T-helper 1 cell treated with Interleukin-12 subunit alpha and Interleukin-12 subunit beta and Interleukin-4 antibody, amounts not matched to agents 30 μg/mL and 1 μg/mL, for 36 hours (primary cell): ENCODE results near the gene FIZ1.

Experiments used
- H3K27ac Mint-ChIP-seq: one replicate; pipeline ENCODE4 v1.8.0; 2021; ENCODE audit warnings: mild to moderate bottlenecking, mixed read lengths
- H3K27me3 Mint-ChIP-seq: one replicate; pipeline ENCODE4 v1.8.0; 2021; ENCODE audit warnings: low read depth, mixed read lengths
- H3K36me3 Mint-ChIP-seq: one replicate; pipeline ENCODE4 v1.8.0; 2021; ENCODE audit warnings: low read depth, mixed read lengths
- H3K4me1 Mint-ChIP-seq: one replicate; pipeline ENCODE4 v1.8.0; 2021; ENCODE audit warnings: low read depth, mixed read lengths
- H3K4me3 Mint-ChIP-seq: one replicate; pipeline ENCODE4 v1.8.0; 2021; ENCODE audit warnings: mild to moderate bottlenecking, moderate library complexity, mixed read lengths
- H3K9me3 Mint-ChIP-seq: one replicate; pipeline ENCODE4 v1.8.0; 2021; ENCODE audit warnings: mixed read lengths

The FIZ1 gene

DNA sequence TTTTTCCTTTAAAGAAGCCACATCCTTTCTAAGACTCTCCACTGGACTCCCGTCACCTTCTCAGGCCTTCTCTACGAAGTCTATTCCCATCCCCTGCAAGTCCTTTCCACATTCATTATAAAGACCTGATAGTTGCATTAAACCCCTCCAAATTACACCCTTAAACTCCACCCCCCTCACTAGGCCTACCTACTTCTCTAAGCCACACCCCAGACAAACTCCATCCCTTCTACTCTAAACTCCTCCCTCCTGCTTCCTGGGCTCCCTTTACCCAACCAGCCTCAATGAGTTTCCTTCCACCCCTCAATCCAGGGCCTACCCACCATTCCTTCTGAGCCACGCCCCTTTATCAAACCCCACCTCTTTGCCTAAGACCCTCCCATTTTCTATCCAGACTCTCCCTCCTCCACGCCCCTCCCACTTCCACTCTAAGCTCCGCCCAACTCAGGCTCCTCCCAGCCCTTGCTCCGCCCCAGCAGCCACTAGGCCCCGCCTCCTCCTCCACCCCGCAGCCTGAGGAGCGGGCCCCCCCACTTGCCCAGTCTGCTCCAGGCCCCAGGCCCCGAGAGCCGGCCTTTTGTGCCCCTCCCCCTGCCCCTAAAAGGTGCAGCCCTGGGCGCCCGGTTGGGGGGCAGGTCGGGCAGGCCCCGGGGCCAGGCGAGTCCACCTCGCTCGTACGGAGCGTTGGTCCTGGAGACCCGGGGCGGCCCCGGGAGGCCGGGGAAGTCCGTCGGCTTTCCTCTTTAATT lies 424 bp downstream of the FIZ1 start:
- H3K27me3 Mint-ChIP-seq, result no peaks in the 10 kb centered on the region
- H3K4me3 Mint-ChIP-seq, result peak overlapping the region; percentile 92
- peak overlapping the region; percentile 97 for H3K27ac Mint-ChIP-seq
- H3K4me1 Mint-ChIP-seq, result peaks cover 15% of the 10 kb centered on the region
- H3K9me3 Mint-ChIP-seq, result no peaks in the 10 kb centered on the region
- H3K36me3 Mint-ChIP-seq, result peaks cover 26% of the 10 kb centered on the region

DNA sequence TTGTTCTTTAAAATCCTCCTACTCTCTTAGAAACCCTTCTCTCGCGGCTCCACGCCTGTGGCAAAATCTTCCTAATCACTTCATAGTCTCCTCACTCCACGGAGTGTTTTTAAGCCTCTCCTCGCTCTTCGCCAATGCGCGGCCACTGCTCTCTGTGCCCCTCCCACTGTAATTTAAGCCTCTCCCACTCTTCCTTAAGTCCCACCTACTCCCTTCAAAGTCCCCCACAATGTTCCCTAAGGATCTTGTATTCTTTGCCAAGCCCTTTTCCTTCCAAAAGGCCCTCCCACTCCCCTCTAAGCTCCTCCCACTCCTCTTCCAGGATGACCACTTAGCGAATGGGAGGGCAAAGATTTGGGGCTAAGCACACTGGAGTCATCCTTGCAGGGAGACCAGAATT lies 1.3 kb downstream of the FIZ1 start:
- no peaks in the 10 kb centered on the region for H3K9me3 Mint-ChIP-seq
- peaks cover 13% of the 10 kb centered on the region for H3K4me1 Mint-ChIP-seq
- H3K27ac Mint-ChIP-seq, result no peak overlapping the region
- peaks cover 29% of the 10 kb centered on the region for H3K36me3 Mint-ChIP-seq
- no peak overlapping the region for H3K4me3 Mint-ChIP-seq
- no peaks in the 10 kb centered on the region for H3K27me3 Mint-ChIP-seq

DNA sequence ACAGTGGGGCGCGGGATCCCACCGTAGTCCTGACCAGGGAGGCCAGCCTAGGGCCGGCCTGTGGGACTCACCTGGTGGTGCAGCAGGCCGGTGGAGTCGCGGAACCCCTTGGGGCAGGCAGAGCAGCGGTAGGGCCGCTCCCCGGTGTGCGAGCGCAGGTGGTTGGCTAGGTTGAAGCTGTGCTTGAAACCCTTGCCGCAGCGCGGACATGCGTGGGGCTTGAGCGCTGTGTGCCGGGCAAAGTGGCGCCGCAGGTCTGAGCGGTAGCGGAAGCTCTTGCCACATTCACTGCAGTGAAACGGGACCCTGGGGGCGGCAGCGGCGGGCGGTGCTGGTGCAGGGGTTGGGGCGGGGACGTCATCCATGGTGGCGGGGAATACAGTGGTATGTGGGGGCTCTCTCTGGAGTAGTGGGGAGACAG lies 1.8 kb downstream of the FIZ1 start:
- H3K4me1 Mint-ChIP-seq, result peaks cover 13% of the 10 kb centered on the region
- H3K27me3 Mint-ChIP-seq, result no peaks in the 10 kb centered on the region
- H3K9me3 Mint-ChIP-seq, result no peaks in the 10 kb centered on the region
- no peak overlapping the region for H3K4me3 Mint-ChIP-seq
- H3K27ac Mint-ChIP-seq, result no peak overlapping the region
- peaks cover 29% of the 10 kb centered on the region for H3K36me3 Mint-ChIP-seq

DNA sequence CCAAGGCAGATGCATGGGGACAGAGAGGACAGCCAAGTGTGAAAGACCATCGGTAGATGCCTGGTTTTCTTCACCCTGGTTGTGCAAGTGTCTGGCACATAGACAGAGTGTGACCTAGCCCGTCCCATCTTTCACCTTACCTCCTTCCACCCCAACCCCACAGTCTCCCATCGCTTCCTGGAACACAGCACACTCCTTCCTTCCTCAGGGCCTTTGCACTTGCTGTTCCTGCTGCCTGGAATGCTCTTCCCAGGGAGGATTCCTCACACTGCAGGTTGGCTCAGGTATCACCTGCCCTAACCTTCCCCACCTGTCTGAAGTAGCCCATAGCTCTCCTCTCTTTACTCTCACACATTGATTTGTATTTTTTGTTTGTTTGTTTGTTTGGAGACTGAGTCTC lies 3.0 kb downstream of the FIZ1 start:
- H3K36me3 Mint-ChIP-seq, result peaks cover 34% of the 10 kb centered on the region
- H3K4me3 Mint-ChIP-seq, result no peak overlapping the region

DNA sequence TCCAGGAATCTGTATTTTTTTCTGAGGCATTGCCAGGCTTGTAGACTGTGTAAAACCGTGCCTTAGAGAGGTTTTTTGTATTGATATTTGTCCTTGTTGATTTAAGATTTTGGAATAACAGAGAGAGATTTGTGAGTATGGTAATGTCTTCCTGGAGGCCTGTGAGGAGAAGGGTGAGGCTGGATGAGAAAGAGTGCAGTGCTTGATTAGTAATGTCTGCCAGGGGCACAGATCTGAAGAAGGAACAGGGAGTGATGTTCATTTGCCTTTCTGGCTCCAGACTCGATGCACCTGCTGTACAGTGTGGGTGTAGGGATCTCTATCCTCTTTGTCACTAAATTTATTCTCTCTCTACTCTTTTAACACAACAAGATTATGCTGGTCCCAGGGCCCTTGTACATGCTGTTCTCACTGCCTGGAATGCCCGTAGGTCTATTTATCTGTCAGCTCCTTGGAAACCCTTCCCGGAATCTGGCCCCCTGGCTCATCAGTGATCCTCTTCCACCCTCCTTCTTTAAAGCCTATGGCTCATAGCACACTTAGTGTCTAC lies 4.2 kb downstream of the FIZ1 start:
- Mint-ChIP-seq H3K27me3 (no peaks in the 10 kb centered on the region), H3K36me3 (peaks cover 37% of the 10 kb centered on the region), H3K9me3 (no peaks in the 10 kb centered on the region), H3K27ac (no peak overlapping the region), H3K4me1 (peaks cover 5% of the 10 kb centered on the region), H3K4me3 (no peak overlapping the region)

More for the DNA sequence above, 3.0 kb downstream of the FIZ1 start:
- no peaks in the 10 kb centered on the region for H3K27me3 Mint-ChIP-seq
- no peak overlapping the region for H3K27ac Mint-ChIP-seq
- H3K4me1 Mint-ChIP-seq, result peaks cover 10% of the 10 kb centered on the region
- H3K9me3 Mint-ChIP-seq, result no peaks in the 10 kb centered on the region

DNA sequence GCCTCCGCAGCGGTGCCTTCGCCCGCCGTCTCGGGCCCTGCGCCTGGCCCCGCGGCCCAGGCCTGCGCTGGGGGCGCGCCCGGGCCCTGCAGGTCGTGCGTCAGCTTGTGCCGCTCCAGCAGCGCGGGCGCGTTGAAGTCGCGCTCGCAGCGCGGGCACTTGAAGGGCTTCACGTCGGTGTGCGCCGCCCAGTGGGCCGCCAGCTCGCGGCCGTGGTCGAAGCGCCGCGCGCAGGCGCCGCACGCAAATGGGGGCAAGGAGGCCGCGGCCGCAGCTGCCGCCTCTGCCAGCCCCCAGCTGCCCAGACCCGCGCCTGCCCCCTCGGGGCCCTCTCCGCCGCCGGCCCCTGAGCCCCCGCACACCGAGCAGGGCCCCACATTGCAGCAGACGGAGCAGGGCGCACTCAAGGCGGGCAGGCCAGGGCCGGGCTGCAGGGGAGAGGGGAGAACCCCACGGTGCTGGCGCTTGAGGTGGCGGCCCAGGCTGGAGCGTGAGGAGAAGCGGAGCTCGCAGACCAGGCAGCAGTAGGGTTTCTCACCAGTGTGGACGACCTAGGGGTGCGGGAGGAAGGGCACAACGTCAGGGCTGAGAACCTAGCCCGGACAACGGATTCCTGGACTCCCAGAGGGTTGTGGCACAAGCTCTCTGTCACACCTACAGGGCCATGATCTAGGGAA lies 6.1 kb downstream of the FIZ1 start:
- Mint-ChIP-seq H3K4me3 (no peak overlapping the region), H3K4me1 (no peaks in the 10 kb centered on the region), H3K27me3 (no peaks in the 10 kb centered on the region), H3K36me3 (peaks cover 34% of the 10 kb centered on the region), H3K27ac (no peak overlapping the region), H3K9me3 (no peaks in the 10 kb centered on the region)

DNA sequence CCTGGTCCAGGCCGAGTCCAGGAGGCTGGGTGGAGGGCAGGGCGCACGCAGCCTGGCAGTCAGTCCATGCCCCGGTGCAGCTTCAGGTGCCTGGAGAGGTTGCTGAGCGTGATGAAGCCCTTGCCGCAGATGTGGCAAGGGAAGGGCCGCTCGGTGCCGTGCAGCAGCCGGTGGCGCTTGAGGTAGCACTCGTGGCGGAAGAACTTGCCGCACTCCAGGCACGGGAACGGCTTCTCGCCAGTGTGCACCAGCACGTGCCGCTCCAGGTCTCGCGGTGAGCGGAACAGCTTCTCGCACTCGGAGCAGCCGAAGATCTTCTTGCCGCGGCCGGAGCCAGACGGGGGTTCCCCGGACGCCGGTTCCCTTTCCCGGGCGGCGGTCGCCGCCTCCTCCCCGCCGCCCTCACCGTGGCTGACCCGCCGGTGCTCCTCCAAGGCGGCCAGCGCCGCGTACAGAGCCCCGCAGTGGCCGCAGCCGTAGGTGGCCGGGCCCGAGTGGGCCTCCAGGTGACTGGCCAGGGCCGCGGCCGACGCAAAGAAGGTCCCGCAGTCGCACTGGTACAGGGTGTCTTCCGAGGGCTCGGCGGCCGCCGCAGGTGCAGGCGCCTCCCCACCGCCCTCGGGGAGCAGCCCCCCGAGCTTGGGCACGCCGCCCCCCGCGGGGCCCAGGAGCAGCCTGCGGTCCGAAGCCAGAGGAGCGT lies 6.8 kb downstream of the FIZ1 start:
- Mint-ChIP-seq H3K9me3 (no peaks in the 10 kb centered on the region), H3K27me3 (no peaks in the 10 kb centered on the region), H3K36me3 (peaks cover 32% of the 10 kb centered on the region), H3K4me3 (no peak overlapping the region), H3K27ac (no peak overlapping the region), H3K4me1 (no peaks in the 10 kb centered on the region)

DNA sequence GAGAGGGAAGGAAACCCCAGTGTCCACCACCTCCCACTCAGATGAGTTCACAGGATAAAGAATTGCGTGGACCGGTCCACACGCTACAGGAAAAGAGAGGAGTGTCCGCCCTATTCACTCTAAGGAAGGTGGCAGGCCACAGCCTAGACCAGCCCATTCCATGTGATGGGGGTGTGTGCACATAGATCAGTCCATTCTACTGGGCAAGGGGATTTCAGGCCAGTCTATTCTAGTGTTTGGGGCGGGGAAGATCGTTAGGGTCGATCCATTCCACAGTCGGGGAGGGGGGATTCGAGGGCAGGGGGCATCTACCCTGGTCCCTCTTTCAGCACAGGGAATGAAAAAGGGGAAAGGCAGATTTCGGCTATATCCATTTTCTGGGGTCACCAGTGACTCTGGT lies 7.8 kb downstream of the FIZ1 start:
- Mint-ChIP-seq H3K27me3 (peaks cover 9% of the 10 kb centered on the region), H3K27ac (peak overlapping the region; percentile 57), H3K9me3 (no peaks in the 10 kb centered on the region), H3K36me3 (peaks cover 31% of the 10 kb centered on the region), H3K4me1 (peaks cover 5% of the 10 kb centered on the region), H3K4me3 (no peak overlapping the region)

DNA sequence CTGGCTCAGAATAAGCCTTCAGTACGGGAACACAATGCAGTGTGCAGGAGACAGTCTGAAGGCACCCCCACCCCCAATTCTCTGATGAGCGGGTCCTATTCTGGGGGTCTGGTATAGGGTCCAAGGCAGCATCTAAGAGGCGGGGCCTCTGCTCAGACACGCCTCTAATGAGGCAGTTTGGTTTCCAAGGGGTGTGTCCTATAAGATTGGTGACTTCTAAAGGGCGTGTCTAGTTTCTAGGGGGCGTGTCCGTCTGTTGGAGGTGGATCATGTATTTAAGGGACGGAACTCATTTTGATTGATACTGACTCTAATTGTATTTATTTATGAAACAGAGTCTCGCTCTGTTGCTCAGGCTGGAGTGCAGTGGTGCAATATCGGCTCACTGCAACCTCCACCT lies 8.7 kb downstream of the FIZ1 start:
- peaks cover 5% of the 10 kb centered on the region for H3K4me1 Mint-ChIP-seq
- no peaks in the 10 kb centered on the region for H3K9me3 Mint-ChIP-seq
- peaks cover 19% of the 10 kb centered on the region for H3K27me3 Mint-ChIP-seq
- no peak overlapping the region for H3K4me3 Mint-ChIP-seq
- H3K36me3 Mint-ChIP-seq, result peaks cover 22% of the 10 kb centered on the region
- no peak overlapping the region for H3K27ac Mint-ChIP-seq

DNA sequence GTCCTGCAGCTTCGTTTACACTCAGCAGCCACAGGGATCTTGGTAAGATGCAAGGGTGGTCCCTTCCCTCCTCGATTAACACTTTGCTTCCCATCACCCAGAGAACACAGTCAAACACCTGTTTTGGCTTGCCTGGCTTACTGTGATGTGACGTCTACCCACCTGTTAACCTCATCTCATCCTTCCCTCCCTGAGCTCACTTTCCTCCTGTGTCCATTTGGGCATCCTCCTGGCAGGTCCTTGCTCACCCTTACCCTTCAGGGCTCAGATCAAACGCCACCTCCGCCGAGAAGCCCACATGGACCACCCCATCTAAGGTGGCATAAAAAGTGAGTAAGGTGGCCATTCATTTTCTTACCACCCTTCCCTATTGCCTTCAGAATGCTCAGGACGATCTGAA lies 9.2 kb downstream of the FIZ1 start:
- Mint-ChIP-seq H3K4me3 (no peak overlapping the region), H3K27ac (no peak overlapping the region), H3K4me1 (peaks cover 9% of the 10 kb centered on the region)

DNA sequence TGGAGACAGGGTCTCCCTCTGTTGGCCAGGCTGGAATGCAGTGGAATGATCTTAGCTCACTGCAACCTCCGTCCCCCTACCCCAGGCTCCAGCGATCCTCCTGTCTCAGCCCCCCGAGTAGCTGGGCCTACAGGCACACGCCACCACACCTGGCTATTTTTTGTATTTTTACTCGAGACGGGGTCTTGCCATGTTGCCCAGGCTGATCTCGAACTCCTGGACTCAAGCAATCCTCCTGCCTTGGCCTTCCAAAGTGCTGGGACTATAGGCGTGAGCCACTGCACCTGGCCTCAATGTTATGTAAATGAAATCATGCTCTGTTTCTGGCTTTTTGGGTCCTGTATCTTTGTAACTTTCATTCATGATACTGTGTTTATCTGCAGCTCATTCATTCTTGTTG lies 10.6 kb downstream of the FIZ1 start:
- no peak overlapping the region for H3K4me3 Mint-ChIP-seq
- no peaks in the 10 kb centered on the region for H3K9me3 Mint-ChIP-seq
- peaks cover 34% of the 10 kb centered on the region for H3K27me3 Mint-ChIP-seq
- peaks cover 11% of the 10 kb centered on the region for H3K36me3 Mint-ChIP-seq
- H3K27ac Mint-ChIP-seq, result no peak overlapping the region
- H3K4me1 Mint-ChIP-seq, result peaks cover 9% of the 10 kb centered on the region

More for the DNA sequence above, 9.2 kb downstream of the FIZ1 start:
- Mint-ChIP-seq H3K27me3 (peaks cover 24% of the 10 kb centered on the region), H3K9me3 (no peaks in the 10 kb centered on the region), H3K36me3 (peaks cover 17% of the 10 kb centered on the region)

DNA sequence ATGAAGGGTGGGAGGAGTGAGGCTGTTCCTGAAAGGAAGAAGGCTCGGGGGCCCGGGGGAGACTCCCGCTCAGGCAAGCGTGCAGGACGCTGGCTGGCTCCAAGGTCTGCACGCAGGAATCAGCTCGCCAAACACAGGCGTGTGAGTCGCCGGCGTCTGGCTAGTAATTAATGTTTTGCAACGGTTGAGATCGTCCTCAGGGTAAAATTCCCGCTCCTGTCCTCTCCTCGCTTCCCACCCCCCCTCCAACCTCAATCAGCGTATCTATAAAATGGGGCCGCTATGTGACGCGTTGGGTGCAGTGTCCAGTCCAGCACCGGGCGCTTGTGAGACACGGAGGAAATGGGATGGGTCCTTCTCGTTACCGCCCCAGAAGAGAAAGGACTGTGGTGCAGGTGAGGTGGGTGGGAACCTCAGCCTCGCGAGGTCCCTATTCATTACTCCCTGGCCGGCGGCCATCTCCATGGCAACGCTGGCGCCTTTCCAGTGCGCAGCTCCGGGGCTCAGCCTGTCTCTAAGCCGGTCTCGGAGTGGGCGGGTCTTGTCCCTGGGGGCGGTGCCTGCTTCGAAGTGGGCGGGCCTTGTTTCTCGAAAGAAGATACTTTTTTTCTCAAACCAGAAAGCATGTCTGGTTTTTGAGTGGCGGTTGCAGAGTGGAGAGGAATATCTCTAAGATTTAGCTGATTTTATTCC lies 12.2 kb downstream of the FIZ1 start:
- Mint-ChIP-seq H3K9me3 (no peaks in the 10 kb centered on the region), H3K4me3 (peak overlapping the region; percentile 69), H3K27me3 (peaks cover 34% of the 10 kb centered on the region), H3K4me1 (peaks cover 9% of the 10 kb centered on the region), H3K36me3 (peaks cover 8% of the 10 kb centered on the region), H3K27ac (no peak overlapping the region)

DNA sequence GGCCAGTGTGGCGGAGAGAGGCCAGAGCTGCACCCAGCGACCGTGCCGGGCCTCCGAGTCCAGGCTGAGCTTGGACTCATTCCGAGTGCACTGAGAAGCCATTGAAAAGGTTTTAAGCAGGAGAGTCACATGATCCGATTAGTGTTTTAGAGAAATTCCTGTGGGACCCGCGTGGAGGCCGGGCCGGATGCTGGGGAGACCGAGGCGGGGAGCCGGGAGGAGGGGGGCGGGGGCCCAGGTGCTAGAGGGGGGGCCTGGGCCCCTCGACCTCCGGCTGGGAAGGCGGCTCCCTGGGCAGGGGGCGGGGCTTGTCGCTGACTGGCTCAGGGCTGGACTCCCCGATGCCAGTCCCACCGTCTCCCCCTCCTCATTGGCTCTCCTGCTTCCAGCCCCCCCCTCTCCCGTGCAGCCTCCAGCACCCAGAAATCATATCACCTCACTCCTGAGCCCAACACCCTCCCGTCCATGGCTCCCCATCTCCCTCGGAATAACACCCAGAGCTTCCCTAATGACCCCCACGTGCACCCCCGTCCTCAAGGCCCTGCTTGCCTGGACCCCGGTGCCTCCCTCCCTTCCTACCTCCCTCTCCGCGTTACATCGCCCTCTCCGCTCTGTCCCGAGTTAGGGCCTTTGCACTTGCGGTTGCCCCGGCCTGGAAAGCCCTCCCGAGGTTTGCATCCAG lies 13.5 kb downstream of the FIZ1 start:
- Mint-ChIP-seq H3K4me1 (peaks cover 20% of the 10 kb centered on the region), H3K27ac (no peak overlapping the region)

DNA sequence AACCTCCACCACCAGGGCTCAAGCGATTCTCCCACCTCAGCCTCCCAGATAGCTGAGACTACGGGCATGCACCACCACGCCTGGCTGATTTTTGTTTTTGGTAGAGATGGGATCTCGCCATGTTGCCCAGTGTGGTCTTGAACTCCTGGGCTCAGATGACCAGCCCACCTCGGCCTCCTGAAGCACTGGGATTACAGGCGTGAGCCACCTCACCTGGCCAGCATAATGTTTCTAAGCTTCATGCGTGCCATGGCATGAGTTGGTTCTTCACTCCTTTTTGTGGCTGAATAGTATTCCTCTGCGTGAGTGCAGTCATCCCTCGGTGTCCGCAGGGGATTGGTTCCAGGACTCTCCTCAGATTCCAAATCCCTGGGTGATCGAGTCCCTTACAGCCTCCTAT lies 14.4 kb downstream of the FIZ1 start:
- H3K27me3 Mint-ChIP-seq, result peaks cover 34% of the 10 kb centered on the region
- peaks cover 20% of the 10 kb centered on the region for H3K4me1 Mint-ChIP-seq
- H3K27ac Mint-ChIP-seq, result no peak overlapping the region
- H3K4me3 Mint-ChIP-seq, result no peak overlapping the region
- no peaks in the 10 kb centered on the region for H3K9me3 Mint-ChIP-seq
- no peaks in the 10 kb centered on the region for H3K36me3 Mint-ChIP-seq

More for the DNA sequence above, 13.5 kb downstream of the FIZ1 start:
- no peaks in the 10 kb centered on the region for H3K9me3 Mint-ChIP-seq
- H3K27me3 Mint-ChIP-seq, result peaks cover 34% of the 10 kb centered on the region
- no peaks in the 10 kb centered on the region for H3K36me3 Mint-ChIP-seq
- peak overlapping the region; percentile 7 for H3K4me3 Mint-ChIP-seq
